ENCODE measurements around the gene ATP8B3.
"Not testable (repeated sequence)": the region's sequence is repeated elsewhere in the genome, so short reads cannot be mapped to it uniquely, and the experiment has no call there.

ATP8B3 gene

DNA sequence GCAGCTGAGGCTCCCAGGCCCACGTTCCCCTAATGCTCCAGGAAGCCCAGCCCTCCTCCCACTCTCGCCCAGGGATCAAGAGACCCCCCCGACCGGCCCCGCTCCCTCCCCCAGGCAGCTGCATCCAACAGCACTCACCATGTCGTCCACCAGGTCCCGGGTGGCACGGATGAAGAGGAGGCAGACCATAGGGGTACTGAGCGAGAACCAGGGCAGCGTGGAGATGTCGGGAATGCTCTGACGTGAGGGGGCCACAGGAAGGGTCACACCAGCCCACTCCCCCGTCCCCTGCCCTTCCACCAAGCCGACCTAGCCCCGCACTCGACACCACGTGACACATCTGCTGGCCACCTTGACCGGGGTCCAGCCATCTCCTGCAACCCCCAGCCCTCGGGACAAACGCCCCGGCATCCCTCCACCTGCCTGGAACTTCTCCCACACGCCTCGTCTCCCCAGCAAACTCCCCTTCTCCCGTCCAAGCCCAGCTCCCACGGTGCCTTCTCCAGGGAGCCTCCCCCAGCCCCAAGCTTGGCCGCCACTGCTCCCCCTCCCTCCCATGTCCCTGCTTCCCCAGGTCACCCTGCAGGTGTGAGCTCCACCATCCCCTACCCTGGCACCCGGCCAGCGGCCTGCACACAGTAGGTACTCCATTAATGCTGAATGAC, 4.9 kb downstream of the ATP8B3 start:
- DNase-seq (ENCODE audit: low spot score) = no peak
- TF ChIP-seq, protein P1, sequence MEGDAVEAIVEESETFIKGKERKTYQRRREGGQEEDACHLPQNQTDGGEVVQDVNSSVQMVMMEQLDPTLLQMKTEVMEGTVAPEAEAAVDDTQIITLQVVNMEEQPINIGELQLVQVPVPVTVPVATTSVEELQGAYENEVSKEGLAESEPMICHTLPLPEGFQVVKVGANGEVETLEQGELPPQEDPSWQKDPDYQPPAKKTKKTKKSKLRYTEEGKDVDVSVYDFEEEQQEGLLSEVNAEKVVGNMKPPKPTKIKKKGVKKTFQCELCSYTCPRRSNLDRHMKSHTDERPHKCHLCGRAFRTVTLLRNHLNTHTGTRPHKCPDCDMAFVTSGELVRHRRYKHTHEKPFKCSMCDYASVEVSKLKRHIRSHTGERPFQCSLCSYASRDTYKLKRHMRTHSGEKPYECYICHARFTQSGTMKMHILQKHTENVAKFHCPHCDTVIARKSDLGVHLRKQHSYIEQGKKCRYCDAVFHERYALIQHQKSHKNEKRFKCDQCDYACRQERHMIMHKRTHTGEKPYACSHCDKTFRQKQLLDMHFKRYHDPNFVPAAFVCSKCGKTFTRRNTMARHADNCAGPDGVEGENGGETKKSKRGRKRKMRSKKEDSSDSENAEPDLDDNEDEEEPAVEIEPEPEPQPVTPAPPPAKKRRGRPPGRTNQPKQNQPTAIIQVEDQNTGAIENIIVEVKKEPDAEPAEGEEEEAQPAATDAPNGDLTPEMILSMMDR (IDR thresholded peaks at IDR 0.05; ENCODE audit: extremely low read depth, missing control alignments) = no peak

DNA sequence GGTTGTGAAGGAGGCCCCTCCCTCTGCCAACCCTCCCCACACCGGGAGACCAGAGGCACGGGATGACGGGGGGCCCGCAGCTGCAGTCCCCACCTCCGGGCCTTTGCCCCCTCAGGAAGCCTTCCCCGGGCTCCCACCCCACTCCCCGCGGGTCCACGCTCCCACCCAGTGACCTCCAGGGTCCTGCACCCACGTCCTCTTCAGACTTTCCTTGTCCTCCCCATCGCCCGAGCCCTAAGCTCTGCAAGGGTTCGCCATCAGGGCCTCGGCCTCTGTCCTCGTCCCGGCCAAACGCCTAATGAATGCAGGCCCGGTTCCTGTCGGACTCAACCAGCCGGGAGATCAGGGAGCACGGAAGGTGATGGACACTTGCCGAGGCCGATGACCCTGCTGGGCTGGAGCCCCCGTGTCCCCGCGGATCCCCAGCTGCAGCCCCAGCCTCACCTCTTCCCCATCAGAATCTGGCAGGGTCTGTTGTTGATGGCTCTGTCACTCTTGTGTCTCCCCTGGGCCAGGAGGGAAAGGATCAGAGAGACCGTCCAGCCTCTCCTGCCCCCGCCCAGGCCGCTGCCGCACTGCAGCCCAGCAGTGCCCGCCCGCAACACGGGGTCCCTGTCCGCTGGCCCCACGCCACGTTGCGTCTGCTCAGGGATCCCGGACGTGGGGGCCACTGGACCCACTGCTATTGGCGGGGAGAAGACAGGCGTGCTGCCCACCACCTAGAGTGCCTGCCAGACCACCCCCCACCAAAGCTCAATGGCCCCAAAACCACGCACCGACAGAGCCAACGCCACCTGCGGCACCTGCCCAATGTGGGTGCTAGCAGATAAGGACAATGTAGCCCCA, 5.7 kb downstream of the ATP8B3 start:
- TF ChIP-seq, protein P1 (IDR thresholded peaks at IDR 0.05; ENCODE audit: extremely low read depth, missing control alignments) = no peak

DNA sequence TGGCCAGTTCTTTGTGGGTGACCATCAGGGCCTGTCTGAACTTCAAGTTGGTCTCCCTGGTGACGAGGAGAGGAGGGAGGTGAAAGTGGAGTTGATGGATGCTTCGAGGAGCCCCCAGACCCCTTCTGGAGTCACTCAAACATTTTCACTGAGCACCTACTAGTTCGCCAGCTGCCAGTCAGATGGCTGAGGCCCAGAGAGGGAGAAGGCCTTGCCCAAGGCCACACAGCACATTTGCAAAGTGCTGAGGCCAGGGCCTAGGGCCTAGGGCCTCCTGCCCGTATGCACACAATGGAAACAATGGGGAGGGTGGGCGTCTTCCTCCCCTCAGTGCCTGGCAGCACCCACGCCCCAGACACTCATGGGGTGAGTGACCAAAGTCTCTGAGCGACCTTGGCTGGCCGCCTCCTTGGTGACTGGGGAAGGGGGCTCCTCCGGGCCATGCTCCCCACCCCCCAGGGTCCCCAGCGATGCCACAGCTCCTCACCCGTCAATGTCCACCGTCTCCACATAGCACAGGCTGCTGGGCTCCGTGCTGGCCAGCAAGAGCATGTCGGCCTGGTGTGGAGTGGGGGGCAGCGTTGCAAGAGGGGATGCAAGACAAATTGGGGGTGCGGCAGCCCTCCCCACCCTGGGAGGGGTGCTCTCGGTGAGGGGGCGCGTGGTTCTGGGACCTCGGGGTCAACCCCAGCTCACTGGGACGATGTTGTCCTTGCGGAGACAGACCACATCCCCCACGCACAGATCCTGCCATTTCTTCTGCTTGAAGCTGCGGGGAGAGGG, 6.5 kb downstream of the ATP8B3 start:
- TF ChIP-seq, protein P1 (IDR thresholded peaks at IDR 0.05; ENCODE audit: extremely low read depth, missing control alignments) = no peak
- DNase-seq (ENCODE audit: low spot score) = no peak

More for the DNA sequence above, 5.7 kb downstream of the ATP8B3 start:
- DNase-seq (ENCODE audit: low spot score) = no peak

DNA sequence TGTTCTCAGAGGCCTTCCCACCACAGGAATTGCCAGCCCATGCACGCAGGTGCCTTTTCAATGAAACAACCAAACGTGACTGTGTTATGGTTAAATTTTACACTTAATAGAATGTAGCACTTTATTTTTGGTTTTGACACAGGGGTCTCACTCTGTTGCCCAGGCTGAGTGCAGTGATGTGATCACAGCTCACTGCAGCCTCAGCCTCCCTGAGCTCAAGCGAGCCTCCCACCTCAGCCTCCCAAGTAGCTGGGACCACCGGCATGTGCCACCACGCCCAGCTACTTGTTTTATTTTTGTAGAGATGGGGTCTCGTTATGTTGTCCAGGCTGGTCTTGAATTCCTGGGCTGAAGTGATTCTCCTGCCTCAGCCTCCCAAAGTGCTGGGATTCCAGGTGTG, 7.2 kb downstream of the ATP8B3 start:
- TF ChIP-seq, protein P1 (IDR thresholded peaks at IDR 0.05; ENCODE audit: extremely low read depth, missing control alignments) = no peak

DNA sequence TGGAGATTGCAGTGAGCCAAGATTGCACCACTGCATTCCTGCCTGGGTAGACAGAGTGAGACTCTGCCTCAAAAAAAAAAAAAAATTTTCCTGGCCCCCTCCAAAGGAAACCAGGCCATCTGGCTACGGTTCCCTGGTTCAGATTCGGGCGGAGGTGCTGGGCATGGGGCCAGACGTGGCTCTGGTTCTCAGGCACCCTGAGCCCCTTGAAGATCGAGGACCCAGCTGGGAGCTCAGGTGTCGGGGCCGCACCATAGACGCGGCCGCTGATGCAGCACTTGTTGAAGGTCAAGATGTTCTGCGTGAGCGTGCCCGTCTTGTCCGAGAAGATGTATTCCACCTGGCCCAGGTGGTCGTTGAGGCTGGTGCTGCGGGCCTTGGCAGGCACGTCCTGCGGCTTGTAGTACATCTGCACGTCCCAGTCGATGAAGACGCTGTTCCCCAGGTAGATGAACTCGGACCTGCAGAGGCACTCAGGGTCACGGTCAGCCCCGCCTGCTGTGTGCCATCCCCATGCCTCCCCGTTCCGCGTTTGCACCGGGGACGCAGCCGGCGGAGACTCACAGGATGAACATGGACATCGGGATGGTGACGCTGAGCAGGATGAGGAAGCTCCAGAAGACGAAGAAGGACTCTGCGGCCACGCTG, 12.3 kb downstream of the ATP8B3 start:
- DNase-seq (ENCODE audit: low spot score) = no peak
- TF ChIP-seq, protein P1 (IDR thresholded peaks at IDR 0.05; ENCODE audit: extremely low read depth, missing control alignments) = no peak

More for the DNA sequence above, 7.2 kb downstream of the ATP8B3 start:
- no peak for DNase-seq (ENCODE audit: low spot score)

DNA sequence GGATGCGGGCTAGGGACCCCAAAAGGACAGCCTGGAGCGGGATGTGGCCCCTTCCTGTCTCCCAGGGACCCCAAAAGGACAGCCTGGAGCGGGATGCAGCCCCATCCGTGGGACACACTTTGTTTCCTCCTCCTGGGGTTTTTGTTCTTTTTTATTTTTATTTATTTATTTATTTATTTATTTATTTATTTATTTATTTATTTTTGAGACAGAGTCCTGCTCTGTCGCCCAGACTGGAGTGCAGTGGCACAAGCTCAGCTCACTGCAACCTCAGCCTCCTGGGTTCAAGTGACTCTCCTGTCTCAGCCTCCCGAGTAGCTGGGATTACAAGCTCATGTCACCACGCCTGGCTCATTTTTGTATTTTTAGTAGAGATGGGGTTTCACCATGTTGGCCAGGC, 14.8 kb downstream of the ATP8B3 start:
- DNase-seq (ENCODE audit: low spot score) = not testable (repeated sequence)

DNA sequence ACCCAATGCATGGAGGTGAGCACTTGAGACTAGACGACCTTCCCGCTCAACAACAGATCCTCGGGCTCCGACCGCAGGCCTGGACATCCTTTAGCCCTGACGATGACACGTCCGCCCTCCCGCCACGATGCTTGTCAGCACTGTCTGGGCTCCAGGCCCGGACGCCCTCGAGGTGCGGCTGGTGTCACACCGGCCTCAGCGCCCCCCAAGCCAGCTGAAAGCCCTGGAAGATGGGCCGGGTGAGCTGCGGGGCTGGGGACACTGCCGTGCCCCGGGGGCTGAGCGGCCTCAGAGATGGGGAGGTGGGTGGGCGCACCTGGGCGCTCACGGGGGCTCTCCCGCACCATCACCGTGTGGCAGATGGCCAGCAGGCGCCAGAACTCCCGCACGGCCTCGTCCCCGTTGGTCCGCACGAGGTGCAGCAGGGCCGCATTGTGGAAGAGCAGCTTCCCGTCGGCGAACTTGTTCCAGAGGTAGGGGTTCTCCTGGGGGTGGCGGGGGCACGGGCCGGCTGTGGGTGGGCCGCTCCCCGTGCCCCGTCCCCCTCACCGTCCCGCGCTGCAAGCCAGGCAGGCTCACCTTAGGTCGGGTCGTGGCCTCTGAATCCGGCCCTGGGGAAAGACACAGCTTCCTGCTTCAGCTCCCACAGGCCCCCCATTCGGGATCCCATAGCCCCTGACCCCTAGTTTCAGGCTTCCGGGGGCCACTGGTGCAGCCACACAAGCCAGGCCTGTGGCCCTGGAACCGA, 15.5 kb downstream of the ATP8B3 start:
- DNase-seq (ENCODE audit: low spot score) = no peak
- TF ChIP-seq, protein P1 (IDR thresholded peaks at IDR 0.05; ENCODE audit: extremely low read depth, missing control alignments) = no peak

Measured in GM20000 (cell line).